G401.6 (cell line): ENCODE measurements around the gene THAP2.

ENCODE experiments used
- FAIRE-seq: peaks from 2 replicates; lab custom pipeline; 2012; peaks lifted over from hg19 to GRCh38; lab: Jason Lieb, UNC

Gene THAP2

DNA sequence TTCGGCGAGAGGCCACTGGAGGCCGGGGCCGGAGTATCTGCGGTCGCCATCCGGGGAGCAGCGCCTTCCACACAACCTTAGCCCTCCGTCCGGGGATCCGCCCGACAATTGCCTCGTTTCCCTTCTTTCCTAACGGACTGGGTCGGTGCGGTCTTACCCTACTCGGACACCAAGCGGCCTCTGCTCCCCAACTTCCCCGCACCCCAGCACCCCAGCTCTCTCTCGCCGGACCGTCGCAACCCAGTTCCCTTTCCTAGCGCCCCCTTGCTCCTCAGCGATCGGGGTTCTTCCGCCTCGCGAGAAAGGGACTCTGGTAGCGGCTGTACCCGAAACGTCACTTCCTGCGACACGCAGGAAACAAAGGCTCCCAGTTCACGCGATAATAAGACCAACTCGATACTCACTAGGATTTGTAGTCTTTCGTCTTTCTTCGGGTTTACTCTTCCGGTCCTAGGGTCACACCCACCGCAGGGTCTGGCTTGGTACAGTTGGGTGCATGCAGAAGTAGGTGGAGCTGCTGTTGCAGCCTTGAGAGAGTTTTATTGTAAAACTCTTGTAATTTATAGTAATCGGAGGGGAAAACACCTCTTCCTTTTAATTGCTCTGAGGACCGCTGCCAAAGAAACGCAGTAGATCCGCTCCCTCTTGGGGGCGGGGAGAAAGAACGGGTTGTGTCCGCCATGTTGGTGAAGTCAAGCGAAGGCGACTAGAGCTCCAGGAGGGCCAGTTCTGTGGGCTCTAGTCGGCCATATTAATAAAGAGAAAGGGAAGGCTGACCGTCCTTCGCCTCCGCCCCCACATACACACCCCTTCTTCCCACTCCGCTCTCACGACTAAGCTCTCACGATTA is at the start of gene THAP2, which contains the start of gene ZFC3H1:
Gene THAP2, plus strand, starts transcription at position 741 of the 850 bp plus-strand sequence. CDS start 209 bp downstream, outside the sequence.
Gene ZFC3H1, minus strand, starts transcription at position 288 of the 850 bp plus-strand sequence. Its CDS starts 238 bp downstream, at position 50.
- peak; percentile 99 for FAIRE-seq

DNA sequence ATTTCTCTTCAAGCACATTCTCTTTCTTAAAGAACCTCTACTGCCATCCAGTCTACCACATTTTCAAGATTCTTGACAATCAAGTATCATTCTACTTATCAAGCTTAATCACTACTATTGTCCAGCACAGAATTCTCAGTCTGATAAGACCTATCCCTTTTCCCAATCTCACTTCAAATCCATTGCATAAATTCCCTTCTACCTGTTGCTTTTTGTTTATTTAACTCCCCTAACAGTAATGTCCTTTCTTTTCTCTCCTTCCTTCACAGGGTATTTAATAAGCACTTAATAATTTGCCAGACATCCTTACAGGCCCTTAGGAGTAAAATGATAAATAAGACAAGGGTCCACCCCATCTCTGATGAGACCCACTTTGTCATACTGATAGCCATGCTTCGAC is 42.2 kb upstream of the THAP2 start:
- FAIRE-seq: no peak

DNA sequence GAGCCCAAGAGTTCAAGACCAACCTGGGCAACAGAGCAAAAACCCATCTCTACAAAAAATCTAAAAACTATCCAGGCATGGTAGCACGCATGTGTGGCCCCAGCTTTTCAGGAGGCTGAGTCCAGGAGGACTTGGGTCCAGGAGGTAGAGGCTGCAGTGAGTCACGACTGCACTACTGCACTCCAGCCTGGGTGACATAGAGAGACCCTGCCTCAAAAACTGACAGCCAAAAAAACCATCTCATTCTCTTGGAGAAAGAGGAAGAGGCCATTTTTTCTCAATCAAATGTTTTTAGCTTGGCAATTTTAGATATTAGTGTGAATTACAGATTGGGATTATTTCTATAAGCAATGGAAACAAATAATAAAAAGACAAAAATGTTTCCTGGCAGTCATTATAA is 38.6 kb upstream of the THAP2 start:
- no peak for FAIRE-seq

DNA sequence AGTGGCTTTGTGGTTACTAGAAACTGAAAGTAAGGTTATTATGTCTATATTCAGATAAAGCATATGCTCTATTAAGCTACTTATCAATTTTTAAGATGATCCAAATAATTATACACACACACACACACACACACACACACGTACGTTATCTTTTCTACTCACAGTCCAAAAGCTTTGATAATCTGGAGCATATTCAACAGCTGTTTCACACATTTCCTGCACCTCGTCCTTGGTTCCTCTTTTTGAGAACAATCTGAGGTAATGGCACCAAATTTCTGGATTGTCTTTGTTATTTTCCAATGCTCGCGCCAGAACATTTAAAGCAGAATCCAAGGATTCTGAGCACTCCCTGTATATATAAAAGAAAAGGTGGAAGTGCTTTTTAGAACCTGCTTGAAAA is 38.0 kb upstream of the THAP2 start:
- FAIRE-seq: no peak

DNA sequence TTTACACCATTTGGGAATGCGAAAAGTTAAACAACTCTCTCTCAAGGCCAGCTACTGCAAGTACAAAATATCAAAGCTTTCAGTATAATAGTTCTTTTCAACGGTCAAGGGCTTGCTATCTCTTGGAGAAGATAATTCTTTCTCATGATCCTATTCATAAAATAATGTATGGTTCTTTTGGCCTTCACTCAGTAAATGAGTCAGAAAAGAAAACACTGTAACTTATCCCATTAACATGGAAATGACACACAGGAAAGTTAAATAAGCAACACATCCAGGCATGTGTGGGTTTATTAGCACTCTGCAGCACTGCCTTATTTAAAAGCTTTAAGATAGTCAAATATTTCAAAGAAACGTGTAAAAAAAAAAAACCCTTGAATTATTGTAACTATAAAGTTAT is 37.3 kb upstream of the THAP2 start:
- no peak for FAIRE-seq

DNA sequence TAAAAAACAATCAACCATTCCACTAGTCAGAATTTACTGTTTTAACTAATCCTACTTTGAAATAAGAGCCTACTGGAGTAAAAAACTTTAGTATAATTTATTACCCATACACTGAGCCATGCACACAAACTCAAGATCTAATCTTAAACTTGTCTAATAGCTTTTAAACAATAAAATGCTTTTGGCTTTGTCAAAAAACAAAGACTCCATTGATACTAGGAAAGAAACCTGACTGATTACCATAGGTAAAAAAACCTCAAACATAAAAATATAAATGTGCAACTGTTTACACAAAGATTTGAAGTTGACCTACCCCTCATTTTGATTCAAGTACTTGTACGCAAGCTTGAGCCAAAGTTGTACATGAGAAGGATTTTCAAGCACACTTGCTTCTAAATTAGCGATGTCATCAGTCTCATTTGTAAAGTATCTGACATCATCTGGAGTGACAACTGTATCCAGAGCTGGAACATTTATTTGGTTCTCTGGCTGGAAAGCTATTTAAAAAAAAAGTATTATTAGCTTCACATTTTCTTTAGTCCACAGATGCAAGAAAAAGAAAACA is 36.6 kb upstream of the THAP2 start:
- no peak for FAIRE-seq

DNA sequence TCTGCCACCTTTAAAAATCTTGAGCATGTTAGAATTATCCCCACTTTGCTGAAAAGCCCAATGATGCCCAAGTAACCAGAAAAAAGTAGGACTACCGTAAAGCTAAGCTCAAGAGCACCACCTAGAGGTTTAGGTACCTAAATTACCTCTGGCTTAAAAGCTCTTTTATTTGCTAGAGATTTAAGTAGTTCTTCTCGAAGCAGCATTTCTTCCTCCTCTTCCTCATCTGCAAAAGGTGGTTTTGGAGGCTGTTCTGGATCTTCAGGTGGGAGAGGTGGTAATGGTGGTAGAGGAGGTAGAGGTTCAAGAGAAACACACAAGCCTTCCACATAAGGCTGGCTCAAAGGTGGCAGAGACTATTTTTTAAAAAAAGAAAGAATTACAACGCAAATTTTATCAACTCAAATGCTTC is 27.4 kb upstream of the THAP2 start:
- FAIRE-seq: peak; percentile 79

DNA sequence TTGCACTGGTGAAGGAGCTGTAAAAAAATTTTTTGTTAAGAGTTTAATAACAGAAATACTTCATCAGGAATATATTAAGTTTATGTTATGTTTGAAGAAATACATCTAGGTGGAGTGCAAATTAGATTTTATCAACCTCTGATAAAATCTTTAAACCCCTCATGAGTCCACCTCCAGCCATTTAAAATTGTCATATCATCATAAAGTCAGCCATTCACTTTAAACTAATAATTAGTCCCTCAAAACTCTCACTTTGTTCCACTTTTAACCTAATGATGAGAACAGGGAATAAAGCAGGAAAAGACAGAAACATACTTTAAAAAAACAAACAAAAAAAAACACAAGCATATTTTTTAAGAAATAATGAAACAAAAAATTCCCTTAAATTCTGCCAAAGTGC is 25.6 kb upstream of the THAP2 start:
- peak; percentile 17 for FAIRE-seq

DNA sequence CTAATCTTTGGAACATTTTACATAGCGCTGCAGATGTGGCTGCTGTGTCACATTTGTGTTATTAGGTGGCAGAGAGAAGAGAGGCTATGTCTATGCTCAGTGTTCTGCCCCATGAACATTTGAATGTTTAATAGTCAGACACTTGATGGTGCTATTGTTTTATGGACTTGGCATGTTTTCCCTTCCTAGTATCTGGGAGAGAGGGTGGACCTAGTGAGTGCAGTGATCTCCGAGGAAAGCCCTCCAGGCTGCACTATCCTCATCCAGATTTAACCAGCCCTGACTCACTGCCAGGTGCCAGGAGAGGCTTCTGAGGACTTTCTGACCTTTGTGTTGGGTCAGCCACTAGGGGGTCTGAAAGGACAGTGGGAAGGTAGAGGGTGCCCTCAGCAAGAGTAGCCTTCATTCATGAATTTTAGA is 24.8 kb upstream of the THAP2 start:
- FAIRE-seq: no peak

DNA sequence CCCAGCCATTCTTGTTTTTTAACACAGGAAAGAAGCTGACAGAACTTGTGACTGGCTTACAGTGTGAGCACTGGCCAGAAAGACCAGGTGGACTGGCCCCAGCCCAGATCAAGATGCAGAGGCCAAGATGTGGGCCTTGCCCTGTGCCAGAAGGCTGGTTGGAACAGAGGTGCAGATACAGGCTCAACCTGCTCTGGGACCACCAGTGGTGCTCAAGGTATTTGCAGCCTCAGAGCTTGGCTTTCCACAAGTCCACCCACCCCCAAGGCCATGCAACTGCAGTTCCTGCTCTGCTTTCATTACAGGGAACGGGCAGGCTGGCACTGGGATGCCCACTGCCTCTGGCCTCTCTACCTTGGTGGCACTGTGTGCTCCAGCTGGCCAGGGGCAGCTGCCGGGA is 23.8 kb upstream of the THAP2 start:
- no peak for FAIRE-seq

DNA sequence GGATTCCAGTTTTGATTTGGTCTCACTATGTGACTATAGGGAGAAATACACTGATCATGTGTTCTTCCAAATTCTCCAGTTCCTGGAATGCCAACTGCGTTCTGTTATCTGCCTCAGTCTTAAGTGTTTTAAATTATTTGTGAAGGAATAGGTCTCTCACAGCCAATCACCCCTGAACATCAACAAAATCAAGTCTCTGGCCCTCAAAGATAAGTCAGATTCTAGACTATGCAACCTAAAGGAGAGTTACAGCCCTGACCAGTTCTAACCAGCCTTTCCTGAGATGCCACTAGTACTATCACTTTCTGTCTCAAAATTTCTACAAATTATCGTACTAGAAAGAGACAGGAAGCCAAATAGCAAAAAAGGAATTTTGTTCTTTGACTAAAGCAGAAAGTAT is 22.7 kb upstream of the THAP2 start:
- FAIRE-seq: no peak

DNA sequence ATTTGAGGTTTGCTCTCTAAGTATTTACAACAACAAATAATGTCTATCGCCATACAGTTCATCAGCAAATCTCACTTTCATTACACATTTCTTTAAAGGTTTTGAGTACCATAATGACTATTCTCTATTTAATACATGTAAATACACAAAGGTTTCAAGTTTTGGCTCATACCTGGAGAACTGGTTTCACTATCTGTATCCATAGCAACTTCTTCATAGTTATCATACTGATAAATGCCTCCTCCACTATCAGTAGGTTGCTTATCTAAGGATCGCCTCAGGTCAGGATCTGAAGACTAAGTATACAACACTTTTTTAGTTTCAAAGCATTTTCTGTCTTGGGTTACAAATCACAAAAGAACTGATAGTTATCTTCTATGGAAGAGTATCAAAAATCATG is 21.8 kb upstream of the THAP2 start:
- FAIRE-seq: no peak

DNA sequence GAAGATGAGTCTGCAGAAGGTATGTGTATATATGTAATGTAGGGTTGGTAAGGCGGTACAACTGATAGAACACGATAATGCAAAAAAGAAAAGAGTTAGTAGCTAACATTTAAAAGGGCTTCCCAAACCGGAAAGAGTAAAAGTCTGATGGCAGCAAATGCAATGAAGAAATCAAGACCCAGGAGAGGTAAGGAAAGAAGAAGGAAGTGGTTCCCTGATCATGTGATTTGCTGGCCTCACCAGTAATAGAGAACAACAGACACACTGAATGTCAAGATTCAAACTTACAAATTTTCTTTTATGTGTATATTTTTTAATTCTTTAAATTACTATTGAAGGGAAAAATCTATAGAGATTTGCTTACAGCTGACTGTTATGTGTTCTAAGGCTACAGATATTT is 18.8 kb upstream of the THAP2 start:
- FAIRE-seq: no peak

DNA sequence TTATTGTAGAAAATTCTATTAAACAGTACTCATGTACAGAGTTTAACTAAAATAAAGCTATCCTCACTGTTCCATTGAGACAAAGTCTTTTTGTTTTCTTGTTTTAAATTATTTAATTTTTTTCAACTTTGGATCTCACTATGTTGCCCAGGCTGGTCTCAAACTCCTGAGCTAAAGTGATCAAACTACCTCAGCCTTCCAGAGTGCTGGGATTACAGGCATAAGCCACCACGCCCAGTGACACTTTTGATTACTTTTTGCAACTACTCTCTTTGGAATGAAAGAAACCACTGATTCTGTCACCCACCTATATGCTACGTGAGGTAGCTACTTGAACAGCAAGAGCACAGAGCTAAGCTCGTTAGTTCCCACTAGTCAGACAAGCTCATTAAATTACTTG is 17.6 kb upstream of the THAP2 start:
- no peak for FAIRE-seq

DNA sequence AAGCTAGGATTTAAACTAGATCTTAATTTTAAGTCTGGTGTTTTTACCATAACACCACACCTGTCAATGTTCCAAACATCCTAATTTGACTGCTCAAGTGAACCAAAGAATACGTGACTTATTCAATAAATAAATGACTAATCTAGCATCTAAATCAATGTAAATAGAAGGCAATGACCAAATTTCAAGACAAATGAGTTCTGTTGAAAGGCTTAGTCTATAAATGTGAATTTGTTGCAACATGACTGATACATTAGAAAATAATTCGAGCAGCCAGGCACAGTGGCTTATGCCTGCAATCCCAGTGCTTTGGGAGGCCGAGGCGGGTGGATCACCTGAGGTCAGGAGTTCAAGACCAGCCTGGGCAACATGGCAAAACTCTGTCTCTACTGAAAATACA is 15.6 kb upstream of the THAP2 start:
- FAIRE-seq: no peak

DNA sequence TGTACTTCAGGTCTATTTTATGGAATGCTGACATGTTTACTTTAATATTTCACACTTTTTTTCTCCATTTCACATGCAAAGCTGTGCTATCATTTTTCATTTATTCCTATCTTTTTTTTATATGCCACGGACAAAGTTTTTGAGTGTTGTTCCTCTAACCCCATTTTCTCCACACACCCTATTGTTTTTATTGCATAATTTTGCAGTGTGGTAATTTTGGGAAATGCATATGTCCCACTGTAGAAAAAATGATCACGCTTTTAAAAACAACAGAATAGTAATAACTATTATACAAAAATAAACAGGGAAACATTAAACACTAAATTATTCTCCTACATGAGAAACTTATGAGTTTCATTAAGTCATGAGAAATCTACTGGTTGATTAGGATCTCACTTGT is 14.7 kb upstream of the THAP2 start:
- no peak for FAIRE-seq

DNA sequence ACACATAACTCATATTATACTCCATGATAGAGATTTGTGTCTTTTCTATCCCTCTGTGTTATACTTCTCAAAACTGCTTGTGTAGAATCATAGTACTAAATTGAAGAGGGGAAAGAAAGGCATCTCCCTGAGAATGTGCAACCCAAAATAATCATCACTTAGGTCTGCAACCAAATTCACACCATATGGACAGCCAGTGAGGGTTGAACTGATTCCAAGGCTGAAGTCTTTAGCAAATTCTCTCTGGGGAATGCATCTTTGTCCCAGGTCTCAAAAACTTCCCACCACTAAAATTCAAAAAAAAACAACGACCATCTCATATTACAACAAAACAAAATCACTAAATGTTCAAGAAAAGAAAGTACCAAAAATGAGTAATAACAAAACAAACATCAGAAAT is 11.4 kb upstream of the THAP2 start:
- FAIRE-seq: no peak

DNA sequence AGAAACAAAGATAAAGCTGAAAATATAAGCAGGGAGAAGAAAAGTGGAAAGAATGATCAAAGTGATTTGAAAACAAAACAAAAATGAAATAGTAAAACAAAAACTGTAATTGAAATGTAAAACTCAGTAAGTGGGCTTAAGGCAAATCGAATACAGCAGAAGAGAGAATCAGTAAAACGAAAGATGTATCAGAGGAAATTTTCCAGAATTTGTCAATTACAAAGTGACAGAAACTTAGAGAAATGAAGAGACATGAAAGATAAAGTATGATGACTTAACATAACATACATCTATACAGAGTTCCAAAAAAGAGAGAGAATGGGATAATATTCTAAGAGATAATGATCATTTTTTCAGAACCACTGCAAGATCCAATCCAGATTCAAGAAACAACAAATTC is 11.0 kb upstream of the THAP2 start:
- no peak for FAIRE-seq

DNA sequence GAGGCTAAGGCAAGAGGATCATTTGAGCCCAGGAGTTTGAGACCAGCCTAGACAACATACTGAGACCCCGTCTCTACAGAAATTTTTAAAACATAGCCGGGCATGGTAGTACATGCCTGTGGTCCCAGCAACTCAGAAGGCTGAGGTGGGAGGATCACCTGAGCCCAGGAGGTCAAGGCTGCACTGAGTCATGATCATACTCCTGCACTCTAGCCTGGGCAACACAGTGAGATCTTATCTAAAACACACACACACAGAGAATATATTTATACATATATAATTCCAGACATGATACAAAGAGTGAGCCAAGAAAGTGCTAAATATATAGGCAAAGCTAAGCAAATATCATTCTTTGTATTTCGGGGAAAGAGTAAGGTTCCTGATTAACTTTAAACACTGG is 9.9 kb upstream of the THAP2 start:
- FAIRE-seq: no peak

DNA sequence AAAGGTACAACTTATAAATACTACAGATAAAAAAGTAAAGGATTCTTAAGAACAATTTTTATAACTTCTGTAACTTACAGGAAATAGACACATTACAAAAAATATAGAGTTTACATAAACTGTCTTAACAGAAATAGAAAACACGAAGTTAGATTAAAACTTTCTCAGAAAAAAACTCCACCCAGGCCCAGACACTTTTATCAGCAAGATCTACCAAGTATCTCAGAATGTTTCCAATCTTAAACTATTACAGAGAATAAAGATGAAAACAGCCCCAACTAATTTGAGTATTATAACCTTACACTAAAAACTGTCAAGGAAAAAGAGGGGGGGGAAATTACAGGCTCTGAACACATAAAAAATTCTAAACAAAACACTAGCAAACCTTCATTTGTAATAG is 8.6 kb upstream of the THAP2 start:
- no peak for FAIRE-seq

DNA sequence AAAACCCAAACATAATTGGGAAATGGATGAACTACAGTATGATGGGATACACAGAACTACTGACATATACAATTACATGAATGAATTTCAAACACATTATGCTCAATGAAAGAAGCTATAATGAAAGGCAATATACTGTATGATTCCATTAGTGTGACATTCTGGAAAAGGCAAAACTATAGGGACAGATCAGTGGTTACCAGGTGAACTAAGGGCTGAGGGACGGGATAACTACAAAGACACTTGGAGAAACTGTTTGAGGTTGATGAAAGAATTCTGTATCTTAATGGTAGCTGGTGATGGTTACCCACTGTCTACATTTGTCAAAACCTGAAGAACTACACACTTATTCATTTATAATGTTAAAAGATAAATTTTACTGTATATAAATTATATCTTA is 8.2 kb upstream of the THAP2 start:
- no peak for FAIRE-seq

DNA sequence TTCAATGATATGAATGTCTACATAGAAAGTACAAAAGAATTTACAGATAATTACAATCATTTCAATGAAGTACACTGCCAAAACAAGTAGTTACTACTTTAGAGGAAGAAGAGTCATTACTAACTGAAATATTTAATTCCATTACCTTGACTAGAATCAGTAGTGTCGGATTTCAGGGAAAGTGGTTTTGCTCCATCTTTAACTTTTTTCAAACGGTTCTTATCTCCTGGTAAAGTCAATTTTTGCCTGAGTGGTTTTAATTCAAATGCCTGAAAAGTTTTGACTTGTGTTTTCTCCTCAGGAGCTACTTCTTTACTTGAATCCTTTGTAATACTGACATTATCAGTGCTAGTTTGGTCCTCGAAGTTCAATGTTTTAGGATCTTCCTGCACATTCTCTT is 7.4 kb upstream of the THAP2 start:
- no peak for FAIRE-seq

DNA sequence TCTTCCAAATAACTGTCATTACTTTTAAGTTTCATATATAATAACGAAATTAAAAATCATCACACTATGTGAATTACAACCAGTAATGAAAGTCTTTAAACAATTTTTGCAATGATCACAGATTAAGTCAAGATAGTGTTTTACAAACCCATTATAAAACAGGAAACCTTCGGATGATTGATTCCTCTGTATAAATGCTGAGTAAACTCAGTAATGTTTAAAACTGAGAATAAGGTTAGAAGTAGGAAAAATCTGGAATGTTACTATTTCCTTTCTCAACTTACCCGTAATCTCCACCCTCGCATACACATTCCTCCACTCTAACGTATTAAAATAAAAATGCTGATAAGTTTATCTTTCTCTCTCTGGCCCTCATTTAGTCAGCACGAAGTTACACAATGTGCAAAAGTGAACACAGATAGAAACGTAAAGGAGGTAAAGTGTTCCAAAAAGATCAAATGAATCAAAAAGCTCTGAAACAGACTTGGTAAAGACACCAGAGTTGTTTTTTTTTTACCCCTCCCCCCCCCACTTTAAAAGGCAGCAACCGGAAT is 2.0 kb upstream of the THAP2 start:
- FAIRE-seq: no peak
